ENCODE measurements around the gene BRD3OS.

BRD3OS gene

GRCh38 chr9:134059188-134059641, 33.9 kb downstream of the BRD3OS start:
- ChIA-PET CTCF (no interaction called here), POLR2A (no interaction called here)
- TF ChIP-seq LEF1 (IDR thresholded peaks at IDR 0.05; ENCODE audit: borderline replicate concordance), result no peak
- no peak for TF ChIP-seq ZNF384 (IDR thresholded peaks at IDR 0.05)
- no peak for TF ChIP-seq ARNT (IDR thresholded peaks at IDR 0.05)
- TF ChIP-seq HDGF (IDR thresholded peaks at IDR 0.05; ENCODE audit: borderline replicate concordance), result no peak
- TF ChIP-seq FOXM1 (IDR thresholded peaks at IDR 0.05; ENCODE audit: borderline replicate concordance), result no peak
- no peak for TF ChIP-seq BHLHE40 (IDR thresholded peaks at IDR 0.05; ENCODE audit: borderline replicate concordance)
- no peak for TF ChIP-seq SUZ12 (IDR thresholded peaks at IDR 0.05)
- no peak for TF ChIP-seq ELF4 (IDR thresholded peaks at IDR 0.05)
- TF ChIP-seq FOXK2 (IDR thresholded peaks at IDR 0.05), result no peak
- no peak for TF ChIP-seq L3MBTL2 (conservative IDR thresholded peaks at IDR 0.05)
- no peak for TF ChIP-seq TARDBP (IDR thresholded peaks at IDR 0.05)
- no peak for TF ChIP-seq SP1 (IDR thresholded peaks at IDR 0.05)
- TF ChIP-seq CTBP1 (IDR thresholded peaks at IDR 0.05; ENCODE audit: borderline replicate concordance), result no peak
- TF ChIP-seq NFRKB (IDR thresholded peaks at IDR 0.05), result no peak
- no peak for TF ChIP-seq PKNOX1 (IDR thresholded peaks at IDR 0.05)
- TF ChIP-seq FOXA1 (IDR thresholded peaks at IDR 0.05), result no peak
- DNase-seq (ENCODE audit: extremely low spot score), result no peak

- ChIA-PET CTCF (interaction anchor here (0.7 kb wide), 1 partner anchor 14 kb away, joined by 3 read pairs; no protein-coding TSS in a partner anchor), POLR2A (no interaction called here)
- DNase-seq (ENCODE audit: extremely low spot score), result no peak
- no peak for TF ChIP-seq FOXM1 (IDR thresholded peaks at IDR 0.05; ENCODE audit: borderline replicate concordance)
- no peak for TF ChIP-seq SP1 (IDR thresholded peaks at IDR 0.05)
- no peak for TF ChIP-seq CTBP1 (IDR thresholded peaks at IDR 0.05; ENCODE audit: borderline replicate concordance)
- TF ChIP-seq SUZ12 (IDR thresholded peaks at IDR 0.05), result no peak
- no peak for TF ChIP-seq FOXK2 (IDR thresholded peaks at IDR 0.05)
- TF ChIP-seq ARNT (IDR thresholded peaks at IDR 0.05), result no peak
- TF ChIP-seq PKNOX1 (IDR thresholded peaks at IDR 0.05), result no peak
- TF ChIP-seq NFRKB (IDR thresholded peaks at IDR 0.05), result no peak
- no peak for TF ChIP-seq LEF1 (IDR thresholded peaks at IDR 0.05; ENCODE audit: borderline replicate concordance)
- TF ChIP-seq ZNF384 (IDR thresholded peaks at IDR 0.05), result no peak
- TF ChIP-seq HDGF (IDR thresholded peaks at IDR 0.05; ENCODE audit: borderline replicate concordance), result no peak
- no peak for TF ChIP-seq TARDBP (IDR thresholded peaks at IDR 0.05)
- no peak for TF ChIP-seq BHLHE40 (IDR thresholded peaks at IDR 0.05; ENCODE audit: borderline replicate concordance)
- no peak for TF ChIP-seq FOXA1 (IDR thresholded peaks at IDR 0.05)
- TF ChIP-seq ELF4 (IDR thresholded peaks at IDR 0.05), result no peak
- no peak for TF ChIP-seq L3MBTL2 (conservative IDR thresholded peaks at IDR 0.05)
Observed at GRCh38 chr9:134059661-134060395, 34.5 kb downstream of the BRD3OS start.

GRCh38 chr9:134060546-134060945, 35.3 kb downstream of the BRD3OS start:
- ChIA-PET POLR2A (no interaction called here), CTCF (interaction anchor here (0.7 kb wide), 1 partner anchor 14 kb away, joined by 3 read pairs; no protein-coding TSS in a partner anchor)
- TF ChIP-seq LEF1 (IDR thresholded peaks at IDR 0.05; ENCODE audit: borderline replicate concordance) (no peak), SUZ12 (IDR thresholded peaks at IDR 0.05) (no peak), FOXA1 (IDR thresholded peaks at IDR 0.05) (no peak), L3MBTL2 (conservative IDR thresholded peaks at IDR 0.05) (no peak)
- no peak for DNase-seq (ENCODE audit: extremely low spot score)

- CTCF ChIA-PET, result no interaction called here
- TF ChIP-seq ELF4 (IDR thresholded peaks at IDR 0.05) (no peak), FOXA1 (IDR thresholded peaks at IDR 0.05) (no peak), SP1 (IDR thresholded peaks at IDR 0.05) (no peak), HDGF (IDR thresholded peaks at IDR 0.05; ENCODE audit: borderline replicate concordance) (no peak), TARDBP (IDR thresholded peaks at IDR 0.05) (no peak), LEF1 (IDR thresholded peaks at IDR 0.05; ENCODE audit: borderline replicate concordance) (no peak), ZNF384 (IDR thresholded peaks at IDR 0.05) (no peak), SUZ12 (IDR thresholded peaks at IDR 0.05) (no peak), NFRKB (IDR thresholded peaks at IDR 0.05) (no peak), BHLHE40 (IDR thresholded peaks at IDR 0.05; ENCODE audit: borderline replicate concordance) (no peak), ARNT (IDR thresholded peaks at IDR 0.05) (no peak), FOXK2 (IDR thresholded peaks at IDR 0.05) (no peak), L3MBTL2 (conservative IDR thresholded peaks at IDR 0.05) (no peak), CTBP1 (IDR thresholded peaks at IDR 0.05; ENCODE audit: borderline replicate concordance) (no peak), PKNOX1 (IDR thresholded peaks at IDR 0.05) (no peak), FOXM1 (IDR thresholded peaks at IDR 0.05; ENCODE audit: borderline replicate concordance) (no peak)
- DNase-seq (ENCODE audit: extremely low spot score), result no peak
- POLR2A ChIA-PET, result no interaction called here
Observed at GRCh38 chr9:134061019-134061687, 35.9 kb downstream of the BRD3OS start.

- TF ChIP-seq SP1 (IDR thresholded peaks at IDR 0.05) (no peak), ZNF384 (IDR thresholded peaks at IDR 0.05) (no peak), NFRKB (IDR thresholded peaks at IDR 0.05) (no peak), L3MBTL2 (conservative IDR thresholded peaks at IDR 0.05) (no peak), FOXA1 (IDR thresholded peaks at IDR 0.05) (no peak), CTBP1 (IDR thresholded peaks at IDR 0.05; ENCODE audit: borderline replicate concordance) (no peak), ARNT (IDR thresholded peaks at IDR 0.05) (no peak), ELF4 (IDR thresholded peaks at IDR 0.05) (no peak), FOXK2 (IDR thresholded peaks at IDR 0.05) (no peak), FOXM1 (IDR thresholded peaks at IDR 0.05; ENCODE audit: borderline replicate concordance) (no peak), PKNOX1 (IDR thresholded peaks at IDR 0.05) (no peak), LEF1 (IDR thresholded peaks at IDR 0.05; ENCODE audit: borderline replicate concordance) (no peak), HDGF (IDR thresholded peaks at IDR 0.05; ENCODE audit: borderline replicate concordance) (no peak), TARDBP (IDR thresholded peaks at IDR 0.05) (no peak), SUZ12 (IDR thresholded peaks at IDR 0.05) (no peak), BHLHE40 (IDR thresholded peaks at IDR 0.05; ENCODE audit: borderline replicate concordance) (no peak)
Observed at GRCh38 chr9:134061688-134062371, 36.5 kb downstream of the BRD3OS start.

More at GRCh38 chr9:134061688-134062371, 36.5 kb downstream of the BRD3OS start:
- ChIA-PET POLR2A (interaction anchor here (1.2 kb wide), 1 partner anchor 10 kb away, joined by 3 read pairs; no protein-coding TSS in a partner anchor), CTCF (no interaction called here)
- no peak for DNase-seq (ENCODE audit: extremely low spot score)
